HG02610 (cell line): ENCODE results near the gene PLAAT1.

ENCODE experiments used
- ATAC-seq: cut with Tn5 transposase; IDR thresholded peaks from one replicate; pipeline ENCODE4 v1.9.1; 2021; ENCODE audit warnings: mild to moderate bottlenecking, moderate library complexity; ENCODE audit not compliant: unreplicated experiment

Gene PLAAT1

DNA sequence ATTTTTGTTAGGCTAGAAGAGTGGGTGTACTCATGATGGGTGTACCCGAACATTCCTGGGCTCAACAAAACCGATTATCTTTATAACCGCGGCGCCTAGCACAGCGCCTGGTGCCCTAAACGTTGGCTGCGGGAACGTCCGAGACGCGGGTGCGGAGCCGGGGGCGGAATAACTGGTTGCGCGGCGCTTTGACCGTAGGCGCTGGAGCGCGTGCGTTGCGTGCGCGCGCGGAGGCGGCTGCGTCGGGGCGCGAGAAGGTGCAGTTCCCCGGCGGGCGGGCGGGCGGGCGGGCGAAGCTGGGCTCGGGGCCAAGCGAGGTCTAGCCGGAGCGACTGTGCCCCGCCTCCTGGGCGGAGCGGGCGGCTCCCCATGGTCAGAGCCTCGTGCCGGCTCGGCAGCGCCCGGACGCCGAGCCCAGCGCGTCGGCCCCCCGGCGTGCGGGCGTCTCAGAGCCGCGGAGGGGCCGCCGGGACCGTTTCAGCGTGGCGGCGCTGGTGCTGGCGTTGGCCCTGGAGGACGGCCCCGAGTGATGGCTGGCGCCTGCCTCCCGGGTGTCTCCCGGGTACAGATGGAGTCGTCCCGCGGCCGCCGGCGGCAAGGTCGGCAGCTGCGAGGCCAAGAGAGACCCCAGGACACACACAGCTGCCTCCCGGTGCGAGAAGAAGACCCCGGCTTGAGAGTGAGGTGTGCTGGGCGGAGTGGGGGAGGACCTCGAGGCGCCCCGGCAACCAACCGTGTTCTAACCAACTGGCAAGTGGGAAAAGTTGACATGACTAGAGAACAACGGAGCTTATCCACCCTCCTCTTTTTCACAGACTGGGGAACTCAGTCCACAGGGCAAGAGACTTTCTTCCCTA is at the start of gene PLAAT1:
PLAAT1 (plus strand) TSS at position 373 of the 857 bp plus-strand sequence. CDS start 14,429 bp downstream, outside the sequence.
- no peak for ATAC-seq

DNA sequence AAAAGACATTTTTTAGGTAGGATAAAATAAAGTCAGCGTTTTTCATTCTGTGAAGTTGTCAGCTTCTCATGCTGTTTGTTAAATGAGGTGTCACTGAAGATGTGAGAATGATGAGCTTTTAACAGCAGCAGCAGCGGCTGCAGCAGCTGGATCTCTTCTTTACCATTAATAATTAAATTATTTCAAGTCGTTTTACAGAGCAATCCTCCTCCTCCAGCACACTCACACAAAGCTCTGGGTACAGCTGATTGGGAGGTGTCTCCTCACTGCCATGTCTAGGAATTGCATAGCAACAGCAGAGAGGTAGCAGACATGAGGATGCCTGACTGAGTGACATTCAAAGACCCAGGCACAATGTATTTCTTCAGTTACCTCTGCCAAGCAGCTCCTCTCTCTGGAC is 46.7 kb upstream of the PLAAT1 start:
- no peak for ATAC-seq

DNA sequence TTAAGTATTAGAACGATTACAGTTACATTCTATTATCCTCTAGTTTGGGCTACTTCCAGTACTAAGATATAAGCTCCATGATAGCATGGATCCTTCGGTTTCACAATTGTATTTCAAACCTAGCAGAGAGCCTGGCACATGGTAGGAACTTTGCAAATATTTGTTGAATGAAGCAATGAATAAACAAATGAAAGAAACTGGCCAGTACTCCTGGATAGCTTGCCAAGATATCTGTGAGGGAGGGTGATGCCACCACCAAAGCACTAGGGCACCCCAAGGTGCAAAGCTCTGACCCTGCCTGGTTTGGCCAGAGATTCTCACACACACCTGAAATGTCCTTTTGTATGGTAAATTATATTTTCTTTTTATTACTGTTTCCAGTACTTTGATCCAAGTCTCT is 44.3 kb upstream of the PLAAT1 start:
- no peak for ATAC-seq

DNA sequence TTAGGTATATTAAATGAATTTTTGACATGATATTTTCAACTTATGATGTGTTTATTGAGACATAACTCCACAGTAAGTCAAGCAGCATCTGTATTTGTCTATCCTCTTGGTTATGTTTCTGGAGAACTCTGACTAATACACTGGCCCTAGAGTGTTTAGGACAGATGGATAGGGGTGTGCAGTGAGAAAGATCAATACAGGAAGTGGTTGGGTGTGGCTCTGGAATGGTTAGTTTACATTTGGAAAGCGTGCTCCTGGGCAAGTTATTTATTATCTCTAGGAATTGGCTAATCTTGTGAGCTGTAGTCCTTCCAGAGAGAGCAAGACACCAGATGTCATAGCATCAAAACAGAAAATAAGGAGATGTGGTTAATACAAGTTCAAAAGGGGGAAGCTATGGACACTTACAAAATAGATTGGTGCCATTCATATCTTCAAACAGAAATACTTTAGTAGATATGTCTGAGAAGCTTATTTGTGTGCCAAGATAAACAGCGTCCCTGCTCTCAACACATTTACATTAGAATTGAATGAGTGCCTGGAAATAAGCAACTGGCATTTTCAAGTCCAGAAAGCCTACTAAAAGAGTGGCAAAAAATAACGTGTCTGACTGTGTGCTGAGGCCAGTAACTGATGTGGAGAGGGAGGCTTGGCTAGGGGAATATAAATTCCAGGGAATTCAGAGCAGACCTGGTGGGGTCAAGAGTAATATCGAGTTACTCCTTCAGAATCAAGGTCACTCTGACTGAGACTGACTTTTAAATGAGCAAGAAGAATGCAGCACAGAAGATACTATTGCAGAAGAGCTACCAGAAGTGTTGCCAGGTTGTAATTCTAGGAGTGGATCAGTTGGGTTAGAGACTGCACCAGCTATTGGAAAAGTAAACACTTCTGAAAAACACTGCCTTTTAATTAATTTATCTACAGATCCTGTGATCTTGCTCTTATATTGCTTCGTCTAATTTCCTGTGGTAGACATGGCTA is 33.4 kb upstream of the PLAAT1 start:
- ATAC-seq: no peak

DNA sequence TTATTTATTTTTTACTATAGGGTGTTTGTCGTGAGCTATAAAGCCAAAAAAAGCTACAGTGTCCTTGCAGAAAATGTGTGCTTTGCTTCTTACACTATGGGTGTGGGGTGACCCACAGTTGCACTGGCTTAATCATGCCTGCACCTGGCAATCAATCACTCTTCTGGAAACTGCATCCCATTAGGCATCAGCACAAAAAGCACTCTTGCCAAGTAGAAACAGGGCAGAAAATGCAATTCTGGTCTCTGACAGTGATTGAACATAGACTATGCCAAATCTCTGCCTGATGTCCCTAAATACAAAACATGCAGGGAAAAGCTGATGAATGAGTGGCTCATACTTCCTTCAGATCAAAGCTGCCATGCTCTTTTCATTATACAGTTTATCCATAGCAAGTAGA is 30.4 kb upstream of the PLAAT1 start:
- ATAC-seq: no peak

DNA sequence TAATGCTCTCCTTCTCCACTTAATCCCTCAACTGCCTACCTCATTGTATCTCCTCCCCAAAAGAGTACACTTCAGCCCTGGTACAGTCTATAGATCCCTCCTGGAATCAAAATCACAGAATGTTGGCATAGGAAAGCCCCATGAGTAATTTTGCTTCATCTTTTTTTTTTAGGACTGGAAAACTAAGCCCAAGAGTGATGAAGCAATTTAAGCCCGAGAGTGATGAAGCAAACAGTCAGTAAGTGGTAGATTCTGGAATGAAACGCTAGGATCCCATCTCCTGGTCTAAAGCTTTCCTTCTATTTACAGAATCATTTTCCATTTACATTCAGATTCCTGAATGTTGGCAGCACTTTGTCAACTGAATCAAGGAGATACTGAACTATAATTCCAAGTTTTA is 29.8 kb upstream of the PLAAT1 start:
- no peak for ATAC-seq

DNA sequence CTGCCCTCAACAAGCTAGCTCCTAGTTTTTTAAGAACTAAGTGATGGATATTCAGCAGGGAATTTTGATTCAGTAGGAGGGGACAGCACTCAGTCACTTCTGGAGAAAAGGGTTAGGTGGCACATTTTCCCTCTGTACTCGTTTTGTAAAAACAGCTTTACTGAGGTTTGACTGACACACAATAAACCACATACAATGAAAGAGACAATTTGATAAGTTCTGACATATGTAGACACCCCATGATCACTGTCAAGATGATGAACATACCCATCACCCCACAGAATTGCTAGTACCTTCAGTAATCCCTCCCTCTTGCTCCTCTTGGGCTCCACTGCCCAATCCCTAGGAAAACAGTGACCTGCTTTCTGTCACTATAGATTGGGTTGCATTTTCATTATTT is 29.0 kb upstream of the PLAAT1 start:
- no peak for ATAC-seq

DNA sequence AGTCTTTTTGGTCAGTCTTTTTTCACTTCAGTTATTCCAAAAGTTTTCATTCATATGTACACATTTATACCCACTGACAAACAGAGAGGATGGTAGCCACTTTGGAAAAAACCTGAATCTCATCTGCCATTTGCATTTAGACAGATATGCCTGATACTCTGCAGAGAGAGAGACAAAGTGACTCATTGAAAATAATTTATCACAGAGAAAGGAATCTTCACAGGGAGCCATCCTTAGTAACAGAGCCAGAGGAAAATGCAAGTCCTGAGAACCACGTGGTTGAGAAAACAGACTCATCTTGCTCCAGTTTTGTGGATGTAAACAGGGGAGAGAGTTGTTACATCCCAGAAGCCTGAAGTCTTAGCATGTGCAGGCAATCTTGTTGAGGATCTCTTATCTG is 28.2 kb upstream of the PLAAT1 start:
- ATAC-seq: no peak

DNA sequence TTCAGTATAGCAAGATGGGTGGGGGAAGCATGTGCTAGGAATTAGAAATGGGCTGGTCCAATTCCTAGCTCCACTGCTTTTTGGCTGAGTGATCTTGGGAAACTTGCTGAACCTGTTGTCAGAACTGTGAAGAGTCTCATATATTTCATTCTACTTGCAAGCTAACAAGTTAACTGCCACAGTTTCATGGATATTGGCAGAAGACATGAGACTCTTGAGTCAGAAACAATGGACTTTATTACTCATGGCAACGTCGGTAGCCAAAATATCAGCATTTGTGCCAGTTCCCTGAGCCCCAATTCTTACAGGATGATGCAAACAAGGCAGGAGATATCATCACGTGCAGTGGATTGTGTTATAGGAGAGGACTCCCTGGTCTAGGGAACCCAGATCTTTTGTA is 26.6 kb upstream of the PLAAT1 start:
- no peak for ATAC-seq

DNA sequence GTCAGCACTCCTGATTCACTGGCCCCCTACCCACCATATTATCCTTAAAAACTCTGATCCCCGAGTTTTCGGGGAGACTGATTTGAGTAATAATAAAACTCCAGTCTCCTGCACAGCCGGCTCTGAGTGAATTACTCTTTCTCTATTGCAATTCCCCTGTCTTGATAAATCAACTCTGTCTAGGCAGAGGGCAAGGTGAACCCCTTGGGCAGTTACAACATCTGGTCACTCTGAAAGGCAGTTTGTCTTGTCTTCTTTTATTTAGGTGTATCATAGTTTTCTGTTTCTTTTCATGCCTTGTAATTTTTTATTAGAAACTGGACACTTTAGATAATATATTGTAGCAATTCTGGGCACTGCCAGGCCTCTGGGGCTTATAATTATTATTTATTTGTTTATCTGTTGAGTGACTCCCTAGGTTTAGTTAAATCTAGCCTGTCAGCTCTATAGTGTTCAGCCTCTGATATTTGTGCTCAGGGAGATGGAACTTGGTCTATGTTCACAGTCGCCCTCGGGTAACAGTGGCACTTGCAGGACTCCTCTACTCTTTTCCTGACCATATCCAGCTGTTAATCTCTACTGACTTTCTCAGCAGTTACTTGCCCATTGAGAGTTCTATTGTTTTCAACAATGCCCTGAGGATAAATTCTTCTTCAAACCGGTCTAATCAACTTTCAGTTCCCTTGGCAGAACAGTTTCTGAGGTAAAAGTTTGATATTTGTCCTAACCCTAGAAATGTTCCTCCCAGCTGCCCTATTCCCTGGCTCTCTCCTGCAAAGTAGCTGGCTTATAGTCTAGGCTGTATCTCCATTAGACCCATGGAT is 15.5 kb upstream of the PLAAT1 start:
- ATAC-seq: no peak

DNA sequence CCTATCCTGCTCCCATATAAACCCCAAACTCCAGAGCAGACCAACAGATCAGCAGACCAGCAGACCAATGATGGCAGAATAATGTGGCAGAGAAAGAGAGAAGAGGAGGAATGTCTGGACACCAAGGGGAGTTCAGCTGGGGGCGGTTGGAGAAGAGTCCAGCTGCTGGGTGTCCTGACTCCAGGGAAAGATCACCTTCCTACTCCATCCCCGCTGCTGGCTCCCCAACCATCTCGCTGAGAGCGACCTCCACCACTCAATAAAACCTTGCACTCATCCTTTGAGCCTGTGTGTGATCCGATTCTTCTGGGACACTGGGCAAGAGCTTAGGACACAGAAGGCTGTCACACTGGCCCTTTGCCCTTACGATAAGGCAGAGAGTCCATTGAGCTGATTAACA is 12.8 kb upstream of the PLAAT1 start:
- ATAC-seq: no peak

DNA sequence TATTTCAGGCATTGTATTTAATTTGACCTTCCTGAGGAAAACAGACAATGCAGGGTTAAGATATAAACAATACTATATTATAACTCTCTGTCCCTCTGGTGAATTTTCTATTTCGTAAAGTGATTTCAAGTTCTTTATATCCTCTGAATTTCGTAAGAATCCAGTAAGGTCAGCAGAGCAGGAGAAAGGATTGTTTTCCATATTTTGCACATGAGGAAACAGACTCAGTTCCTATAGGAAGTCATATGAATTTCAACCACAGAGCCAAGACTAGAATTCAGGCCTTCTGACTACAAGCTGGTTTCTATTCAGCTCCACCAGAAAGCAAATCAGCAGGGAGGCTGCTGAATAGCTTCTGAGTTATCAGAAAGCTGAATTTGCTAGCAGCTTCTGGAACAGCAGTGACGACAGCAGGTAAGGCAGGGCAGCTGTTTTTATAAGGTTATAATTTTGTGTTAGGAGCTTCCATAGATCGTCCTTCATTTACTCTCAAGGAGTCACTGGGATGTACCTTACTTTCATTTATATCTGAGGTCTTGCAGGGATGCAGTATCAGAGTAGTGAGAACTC is 11.1 kb upstream of the PLAAT1 start:
- no peak for ATAC-seq

DNA sequence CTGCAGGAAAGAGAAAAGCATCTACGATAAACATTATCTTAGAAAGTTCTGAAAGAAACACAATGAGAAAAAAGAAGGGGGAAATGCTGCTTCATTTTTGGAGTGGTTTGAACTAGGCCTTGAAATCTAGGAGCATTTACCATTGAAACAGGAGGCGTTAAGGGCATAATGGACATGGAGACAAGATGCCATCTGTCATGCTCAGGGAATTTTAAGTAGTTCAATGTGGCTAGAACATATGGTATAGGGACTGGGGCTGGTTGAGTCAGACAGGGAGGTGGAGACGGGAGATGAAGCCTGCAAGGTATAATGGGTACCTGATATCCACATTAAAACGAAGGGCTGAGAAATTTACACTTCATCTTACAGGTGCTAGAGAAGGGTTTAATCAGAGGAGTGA is 10.4 kb upstream of the PLAAT1 start:
- ATAC-seq: no peak

DNA sequence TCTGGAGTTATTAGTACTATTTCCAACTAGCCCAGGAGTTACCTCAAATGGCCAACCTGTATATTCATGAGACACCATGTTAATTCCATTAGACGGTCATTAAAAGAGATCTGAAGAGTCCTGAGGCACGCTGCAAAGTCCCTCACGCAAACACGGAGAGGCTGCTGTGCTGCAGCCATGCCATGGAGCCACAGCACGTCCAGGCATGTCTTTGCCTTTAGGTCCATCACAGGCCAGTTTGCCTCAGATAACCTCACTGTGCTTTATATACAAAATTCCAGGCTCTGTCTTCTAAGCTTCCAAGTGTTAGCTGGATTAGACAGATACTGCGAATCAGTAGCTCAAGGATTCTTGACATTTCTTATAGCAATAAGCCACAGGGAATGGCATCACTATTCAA is 9.8 kb upstream of the PLAAT1 start:
- ATAC-seq: no peak

DNA sequence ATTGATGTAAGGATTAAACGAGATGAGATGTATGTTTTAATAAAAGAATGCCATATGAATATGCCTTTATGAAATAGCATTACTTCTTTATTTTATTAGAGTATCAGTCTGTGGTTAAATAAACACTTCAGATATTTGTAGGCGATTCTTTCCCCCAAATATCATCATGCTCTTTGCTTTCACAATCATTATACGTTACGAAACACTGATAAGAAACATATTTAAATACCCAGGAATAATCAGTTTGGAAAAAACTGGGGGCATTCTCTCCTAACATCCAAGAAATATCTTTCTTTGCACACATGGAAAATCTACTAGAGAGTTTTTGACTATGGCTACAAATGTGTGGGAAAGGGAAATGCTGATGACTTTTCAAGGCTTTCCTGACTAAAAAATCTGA is 4.4 kb upstream of the PLAAT1 start:
- no peak for ATAC-seq

DNA sequence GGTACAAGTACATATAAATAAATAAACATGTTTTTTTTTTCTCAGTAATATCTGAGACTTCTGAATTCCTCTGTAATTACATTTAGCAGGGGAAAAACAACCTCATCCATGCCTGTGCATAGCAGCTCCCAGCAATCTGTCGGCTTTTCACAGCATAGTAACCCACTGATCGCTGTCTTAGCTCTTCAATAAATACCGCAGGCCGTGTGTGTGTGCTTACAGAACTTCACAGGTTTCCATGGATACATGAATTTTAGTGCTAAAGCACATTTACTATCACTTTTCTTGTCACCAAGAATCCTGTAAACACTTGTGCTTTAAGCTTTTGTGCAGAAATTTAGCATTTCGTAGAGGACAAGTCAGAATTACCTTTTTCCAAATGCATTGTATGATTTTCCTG is 4.0 kb upstream of the PLAAT1 start:
- no peak for ATAC-seq

DNA sequence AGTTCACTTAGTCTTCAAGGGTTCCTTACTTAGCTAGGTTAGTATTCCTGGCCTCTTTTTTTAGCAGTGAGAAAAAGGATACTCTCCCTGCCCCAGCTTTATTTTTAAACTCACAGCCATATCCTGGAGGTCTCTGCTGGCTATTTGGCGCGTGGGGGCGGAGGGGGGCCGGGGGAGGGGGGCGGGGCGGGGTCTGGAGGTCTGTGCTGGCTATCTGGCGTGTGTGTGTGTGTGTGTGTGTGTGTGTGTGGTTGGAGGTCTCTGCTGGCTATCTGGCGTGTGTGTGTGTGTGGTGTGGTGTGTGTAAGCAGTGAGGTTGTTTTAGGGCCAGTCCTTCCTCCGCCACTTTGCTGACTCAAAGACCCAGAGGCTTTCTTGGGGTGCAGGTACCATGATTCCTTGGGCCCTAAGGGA is 579 bp upstream of the PLAAT1 start:
- no peak for ATAC-seq

DNA sequence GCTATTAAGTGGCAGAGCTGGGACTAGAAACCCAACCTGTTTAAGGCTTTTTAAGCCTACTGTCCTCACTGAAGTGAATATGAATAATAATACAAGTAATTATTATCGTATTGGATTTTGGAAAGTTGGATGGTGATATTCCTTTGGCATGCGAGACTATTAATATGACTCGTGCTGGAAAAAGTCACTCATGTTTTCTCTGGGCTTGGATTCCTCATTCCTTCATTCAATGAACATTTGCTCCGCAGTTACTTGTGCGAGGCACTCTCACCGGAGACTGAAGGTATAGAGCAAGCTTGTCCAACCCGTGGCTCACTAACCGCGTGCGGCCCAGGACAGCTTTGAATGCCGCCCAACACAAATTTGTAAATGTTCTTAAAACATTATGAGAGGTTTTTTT is 694 bp downstream of the PLAAT1 start:
- ATAC-seq: no peak

DNA sequence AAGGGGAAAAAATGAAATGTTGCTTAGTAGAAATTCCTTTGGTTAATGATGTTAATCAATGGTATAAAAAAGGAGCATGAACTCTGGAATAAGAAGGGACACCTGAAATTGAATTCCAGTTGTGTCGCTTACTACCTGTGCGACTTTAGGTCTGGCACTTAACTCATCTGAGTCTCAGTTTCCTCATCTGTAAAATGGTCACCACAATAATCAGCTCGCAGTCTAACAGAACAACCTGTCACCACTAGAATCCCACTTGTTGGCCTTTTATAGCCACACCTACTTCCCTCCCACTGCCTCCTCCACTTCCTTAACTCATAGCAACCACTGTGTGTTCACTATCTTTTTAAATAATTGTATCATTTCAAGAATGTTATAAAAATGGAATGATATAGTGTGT is 2.5 kb downstream of the PLAAT1 start:
- ATAC-seq: no peak

DNA sequence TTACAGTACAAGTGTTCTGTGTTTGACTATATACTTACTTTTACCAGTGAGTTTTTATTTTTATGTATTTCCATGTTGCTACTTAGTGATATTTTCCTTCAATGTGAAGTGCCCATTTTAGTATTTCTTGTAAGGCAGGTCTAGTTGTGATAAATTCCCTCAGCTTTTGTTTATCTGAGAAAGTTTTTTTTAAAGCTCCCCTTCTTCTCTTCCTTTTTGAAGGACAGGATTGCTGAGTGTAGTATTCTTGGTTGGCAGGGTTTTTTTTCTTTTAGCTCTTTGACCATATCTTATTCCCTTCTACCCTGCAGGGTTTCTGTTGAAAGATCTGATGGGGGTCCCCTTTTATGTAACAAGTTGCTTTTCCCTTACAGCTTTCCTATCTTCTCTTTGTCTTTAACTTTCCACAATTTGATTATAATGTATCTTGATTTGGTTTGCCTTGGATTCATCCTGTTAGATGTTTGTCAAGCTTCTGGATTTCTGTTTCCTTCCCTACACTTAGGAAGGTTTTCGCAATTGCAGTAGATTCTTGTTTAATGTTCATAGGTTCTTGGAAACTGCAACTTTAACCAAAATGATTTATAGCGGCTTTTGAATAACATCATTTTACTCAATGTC is 7.9 kb downstream of the PLAAT1 start:
- ATAC-seq: no peak
